NCI-H345 treated with DMSO at 0.1 percent for 48 hours (cell line): ENCODE measurements around the gene STK26.
"Not testable (repeated sequence)": the region's sequence is repeated elsewhere in the genome, so short reads cannot be mapped to it uniquely, and the experiment has no call there.

Experiments used
- DNase-seq: peaks from one replicate; lab custom pipeline; 2025; ENCODE audit not compliant: unreplicated experiment; lab: John Stamatoyannopoulos, UW

The STK26 gene

GRCh38 chrX:132022967-132023895 is at the start of gene STK26:
Gene STK26 (plus strand): TSS chrX:132023302. CDS start chrX:132023618, 316 bp downstream.
- peak; percentile 14 for DNase-seq

GRCh38 chrX:131975851-131976250 is 47.3 kb upstream of the STK26 start:
- DNase-seq: no peak

GRCh38 chrX:131977619-131978018 is 45.5 kb upstream of the STK26 start:
- no peak for DNase-seq

- no peak for DNase-seq
Measured at GRCh38 chrX:131979116-131979515, 44.0 kb upstream of the STK26 start.

- no peak for DNase-seq
Measured at GRCh38 chrX:131985526-131986049, 37.5 kb upstream of the STK26 start.

GRCh38 chrX:131987252-131987651 is 35.9 kb upstream of the STK26 start:
- DNase-seq: no peak

- no peak for DNase-seq
Measured at GRCh38 chrX:131988236-131988635, 34.9 kb upstream of the STK26 start.

GRCh38 chrX:132001127-132001526 is 22.0 kb upstream of the STK26 start:
- DNase-seq: no peak

GRCh38 chrX:132004728-132005127 is 18.4 kb upstream of the STK26 start:
- DNase-seq: no peak

- no peak for DNase-seq
Measured at GRCh38 chrX:132009350-132009749, 13.8 kb upstream of the STK26 start.

- DNase-seq: not testable (repeated sequence)
Measured at GRCh38 chrX:132010213-132010612, 12.9 kb upstream of the STK26 start.

GRCh38 chrX:132015875-132016274 is 7.2 kb upstream of the STK26 start:
- DNase-seq: no peak

GRCh38 chrX:132016628-132017430 is 6.3 kb upstream of the STK26 start:
- no peak for DNase-seq

- DNase-seq: no peak
Measured at GRCh38 chrX:132017431-132018185, 5.5 kb upstream of the STK26 start.

GRCh38 chrX:132022198-132022966 is 720 bp upstream of the STK26 start:
- DNase-seq: no peak

- DNase-seq: no peak
Measured at GRCh38 chrX:132023896-132024386, 839 bp downstream of the STK26 start.

GRCh38 chrX:132025041-132025440 is 1.9 kb downstream of the STK26 start:
- no peak for DNase-seq

GRCh38 chrX:132030264-132030663 is 7.2 kb downstream of the STK26 start:
- no peak for DNase-seq

- no peak for DNase-seq
Measured at GRCh38 chrX:132031867-132032266, 8.8 kb downstream of the STK26 start.

- DNase-seq: no peak
Measured at GRCh38 chrX:132033166-132033565, 10.1 kb downstream of the STK26 start.
